GM21390 (cell line): ENCODE measurements around the gene SLC24A3.

Experiments
- ATAC-seq: cut with Tn5 transposase; IDR thresholded peaks from one replicate; pipeline ENCODE4 v1.9.1; 2021; ENCODE audit not compliant: unreplicated experiment

SLC24A3 gene

GRCh38 chr20:19416627-19417026 is 204.2 kb downstream of the SLC24A3 start:
- ATAC-seq: no peak

- ATAC-seq: no peak
Observed at GRCh38 chr20:19419396-19419795, 207.0 kb downstream of the SLC24A3 start.

- no peak for ATAC-seq
Observed at GRCh38 chr20:19423097-19423899, 210.9 kb downstream of the SLC24A3 start.

GRCh38 chr20:19423900-19424620 is 211.6 kb downstream of the SLC24A3 start:
- ATAC-seq: no peak

GRCh38 chr20:19426356-19426755 is 213.9 kb downstream of the SLC24A3 start:
- ATAC-seq: no peak

GRCh38 chr20:19427480-19427879 is 215.0 kb downstream of the SLC24A3 start:
- no peak for ATAC-seq

- no peak for ATAC-seq
Observed at GRCh38 chr20:19427913-19428312, 215.5 kb downstream of the SLC24A3 start.

GRCh38 chr20:19428324-19428723 is 215.9 kb downstream of the SLC24A3 start:
- ATAC-seq: no peak

GRCh38 chr20:19429538-19429937 is 217.1 kb downstream of the SLC24A3 start:
- ATAC-seq: no peak

GRCh38 chr20:19430641-19431315 is 218.3 kb downstream of the SLC24A3 start:
- no peak for ATAC-seq

- ATAC-seq: no peak
Observed at GRCh38 chr20:19431316-19431700, 218.9 kb downstream of the SLC24A3 start.

GRCh38 chr20:19431906-19432305 is 219.5 kb downstream of the SLC24A3 start:
- no peak for ATAC-seq

GRCh38 chr20:19433371-19434350 is 221.2 kb downstream of the SLC24A3 start:
- no peak for ATAC-seq

- no peak for ATAC-seq
Observed at GRCh38 chr20:19435316-19435715, 222.9 kb downstream of the SLC24A3 start.

GRCh38 chr20:19435821-19436220 is 223.4 kb downstream of the SLC24A3 start:
- no peak for ATAC-seq

GRCh38 chr20:19438488-19438887 is 226.0 kb downstream of the SLC24A3 start:
- no peak for ATAC-seq

GRCh38 chr20:19440660-19441527 is 228.5 kb downstream of the SLC24A3 start:
- no peak for ATAC-seq

GRCh38 chr20:19446246-19446645 is 233.8 kb downstream of the SLC24A3 start:
- ATAC-seq: no peak

GRCh38 chr20:19448632-19449031 is 236.2 kb downstream of the SLC24A3 start:
- ATAC-seq: no peak

- ATAC-seq: no peak
Observed at GRCh38 chr20:19449051-19449450, 236.6 kb downstream of the SLC24A3 start.
